GM18951 (cell line): Measurements from ENCODE around the gene PRKAR2A.
"Not testable (repeated sequence)": the region's sequence is repeated elsewhere in the genome, so short reads cannot be mapped to it uniquely, and the experiment has no call there.

ENCODE experiments used
- POLR2A ChIP-seq: IDR thresholded peaks from 4 replicates; pipeline ENCODE4 v1.6.1; 2011; ENCODE audit warnings: mild to moderate bottlenecking; ENCODE audit not compliant: insufficient read length, insufficient read depth; ENCODE audit errors: extremely low read depth
- in situ Hi-C: fragments of 300-500 bp; cut with MboI; formaldehyde crosslinking; loops from one replicate; pipeline ENCODE4 v1.12.0; 2022; ENCODE audit warnings: low sequenced_read_pairs, mixed read lengths, inconsistent platforms; ENCODE audit not compliant: unreplicated experiment

The PRKAR2A gene

DNA sequence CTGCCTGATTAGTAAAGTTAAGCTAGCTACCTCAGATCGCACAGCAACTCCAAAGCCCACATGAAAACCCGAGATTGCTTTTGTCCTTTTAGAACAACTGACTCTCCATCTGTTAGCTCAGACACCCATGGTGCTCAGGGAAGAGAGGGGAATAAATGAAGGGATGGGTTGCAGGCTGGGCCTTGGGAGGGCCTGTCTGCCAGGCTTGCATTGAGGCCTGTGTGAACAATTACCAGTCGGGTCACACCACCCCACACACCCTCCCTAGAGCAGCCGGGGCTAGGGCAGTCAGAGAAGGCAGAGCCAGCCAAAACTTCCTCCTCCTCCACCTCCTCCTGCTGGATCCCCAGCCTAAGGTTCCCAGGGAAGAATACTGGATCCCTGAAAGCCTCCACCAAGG, 8.8 kb upstream of the PRKAR2A start:
- in situ Hi-C loops = no loop called here
- no peak for TF ChIP-seq POLR2A

GRCh38 chr3:48855681-48856447, 8.2 kb upstream of the PRKAR2A start:
- in situ Hi-C loops = no loop called here
- no peak for TF ChIP-seq POLR2A

DNA sequence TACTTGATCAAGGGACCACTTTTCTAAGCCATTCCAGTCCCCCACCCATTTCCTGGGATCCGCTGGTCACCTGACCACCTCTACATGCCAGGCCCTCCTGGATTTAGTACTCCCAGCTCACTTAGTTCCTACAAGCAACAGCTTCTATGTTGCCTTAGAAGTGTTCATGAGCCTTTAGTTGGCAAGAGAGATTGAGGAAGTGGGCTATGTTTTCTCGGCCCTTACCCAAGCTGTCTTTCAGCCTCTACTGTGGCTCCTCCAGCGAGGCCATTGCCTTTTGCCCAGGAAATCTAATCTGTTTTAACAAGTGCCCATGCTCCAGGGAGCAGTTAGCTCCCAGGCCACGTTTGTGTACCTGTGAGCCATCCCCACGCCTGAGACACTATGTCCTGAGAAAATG, 4.5 kb upstream of the PRKAR2A start:
- TF ChIP-seq POLR2A = no peak
- in situ Hi-C loops = no loop called here

GRCh38 chr3:48851407-48851806, 3.7 kb upstream of the PRKAR2A start:
- in situ Hi-C loops = no loop called here
- TF ChIP-seq POLR2A = no peak

GRCh38 chr3:48848816-48849515, 1.3 kb upstream of the PRKAR2A start:
- in situ Hi-C loops = no loop called here
- TF ChIP-seq POLR2A = no peak

DNA sequence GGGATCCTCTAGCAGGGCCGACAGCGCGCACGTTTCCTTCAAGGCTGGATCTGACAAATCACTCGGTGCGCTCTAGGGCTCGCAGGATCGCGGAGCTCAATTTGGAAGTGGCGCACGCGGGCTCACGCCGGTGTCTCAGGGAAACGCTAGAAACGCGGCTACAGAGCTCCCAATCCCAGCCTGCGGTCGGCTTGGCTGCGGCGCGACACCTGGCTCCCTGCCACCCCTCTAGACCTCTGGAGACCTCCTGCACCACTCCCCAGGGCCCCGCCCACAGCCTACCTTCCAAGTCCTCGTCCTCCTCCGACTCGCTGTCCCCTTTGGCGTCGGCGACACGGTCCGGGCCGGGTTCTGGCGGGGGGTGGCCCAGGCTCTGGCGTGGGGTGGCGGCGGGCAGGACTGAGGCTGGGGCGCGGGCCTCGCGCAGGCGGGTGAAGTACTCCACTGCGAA, 596 bp downstream of the PRKAR2A start:
- no peak for TF ChIP-seq POLR2A
- in situ Hi-C loops = no loop called here

GRCh38 chr3:48845170-48845569, 2.5 kb downstream of the PRKAR2A start:
- in situ Hi-C loops = no loop called here
- no peak for TF ChIP-seq POLR2A

- TF ChIP-seq POLR2A = no peak
- in situ Hi-C loops = no loop called here
Measured at GRCh38 chr3:48837163-48837562, 10.5 kb downstream of the PRKAR2A start.

DNA sequence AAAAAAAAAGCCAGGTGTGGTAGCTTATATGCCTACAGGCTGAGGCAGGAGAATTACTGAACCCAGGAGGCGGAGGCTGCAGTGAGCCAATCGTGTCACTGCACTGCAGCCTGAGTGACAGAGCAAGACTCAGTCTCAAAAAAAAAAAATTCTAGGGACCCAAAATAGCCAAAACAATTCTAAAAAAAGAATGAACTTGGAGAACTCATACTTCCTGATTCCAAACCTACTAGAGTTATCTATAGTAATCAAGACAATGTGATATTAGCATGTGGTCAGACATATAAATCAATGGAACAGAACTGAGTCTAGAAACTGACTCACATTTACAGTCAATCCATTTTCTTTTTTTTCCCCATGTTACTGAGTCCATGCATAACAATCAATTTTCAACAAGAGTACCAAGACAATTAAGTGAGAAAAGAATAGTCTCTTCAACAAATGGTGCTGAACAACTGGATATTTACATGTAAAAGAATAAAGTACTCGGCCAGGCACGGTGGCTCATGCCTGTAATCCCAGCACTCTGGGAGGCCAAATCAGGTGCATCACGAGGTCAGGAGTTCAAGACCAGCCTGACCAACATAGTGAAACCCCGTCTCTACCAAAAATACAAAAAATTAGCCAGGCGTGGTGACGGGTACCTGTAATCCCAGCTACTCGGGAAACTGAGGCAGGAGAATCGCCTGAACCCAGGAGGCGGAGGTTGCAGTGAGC, 11.9 kb downstream of the PRKAR2A start:
- TF ChIP-seq POLR2A = no peak
- in situ Hi-C loops = no loop called here

- no peak for TF ChIP-seq POLR2A
- in situ Hi-C loops = no loop called here
Measured at GRCh38 chr3:48832684-48833083, 15.0 kb downstream of the PRKAR2A start.

GRCh38 chr3:48830715-48831114, 17.0 kb downstream of the PRKAR2A start:
- in situ Hi-C loops = no loop called here
- no peak for TF ChIP-seq POLR2A

DNA sequence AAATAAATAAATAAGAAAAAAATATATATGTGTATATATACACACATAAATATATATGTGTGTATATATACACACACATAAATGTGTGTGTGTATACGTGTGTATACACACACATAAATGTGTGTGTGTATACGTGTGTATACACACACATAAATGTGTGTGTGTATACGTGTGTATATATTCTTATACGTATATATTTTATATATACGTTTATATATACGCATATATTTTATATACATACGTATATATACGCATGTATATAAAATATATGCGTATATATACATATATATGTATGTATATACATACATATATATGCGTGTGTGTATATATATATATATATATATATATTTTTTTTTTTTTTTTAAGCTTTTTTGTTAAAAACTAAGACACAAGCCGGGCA, 18.1 kb downstream of the PRKAR2A start:
- in situ Hi-C loops = not testable (repeated sequence)

- in situ Hi-C loops = not testable (repeated sequence)
Measured at GRCh38 chr3:48827874-48828273, 19.8 kb downstream of the PRKAR2A start.

DNA sequence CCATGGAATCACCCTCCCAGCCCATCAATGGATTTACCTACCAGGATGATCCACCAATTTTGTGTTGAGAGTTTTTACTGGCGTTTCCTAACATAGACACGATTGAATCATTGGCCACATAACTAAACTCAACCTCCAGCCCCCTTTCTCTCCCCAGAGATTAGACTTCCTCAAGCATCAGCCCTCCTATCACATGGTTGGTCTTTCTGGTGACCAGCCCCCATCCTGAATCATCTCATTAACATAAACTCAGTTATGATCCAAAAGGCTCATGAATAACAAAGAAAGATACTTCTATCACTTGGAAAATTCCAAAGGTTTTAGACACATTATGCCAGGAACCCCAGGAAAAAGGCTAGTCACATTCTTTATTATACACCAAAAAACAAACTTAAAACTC, 21.2 kb downstream of the PRKAR2A start:
- no peak for TF ChIP-seq POLR2A
- in situ Hi-C loops = no loop called here
